Measurements from ENCODE around the gene CDH4. TPM values are rescaled to one million over a fixed set of nuclear protein-coding genes. Genes with fewer than 3 reads are reported as not detected.

CDH4 gene
- total and polyA plus RNA-seq, 7 donors: under 0.01 to 0.06 TPM; not detected in 5

DNA sequence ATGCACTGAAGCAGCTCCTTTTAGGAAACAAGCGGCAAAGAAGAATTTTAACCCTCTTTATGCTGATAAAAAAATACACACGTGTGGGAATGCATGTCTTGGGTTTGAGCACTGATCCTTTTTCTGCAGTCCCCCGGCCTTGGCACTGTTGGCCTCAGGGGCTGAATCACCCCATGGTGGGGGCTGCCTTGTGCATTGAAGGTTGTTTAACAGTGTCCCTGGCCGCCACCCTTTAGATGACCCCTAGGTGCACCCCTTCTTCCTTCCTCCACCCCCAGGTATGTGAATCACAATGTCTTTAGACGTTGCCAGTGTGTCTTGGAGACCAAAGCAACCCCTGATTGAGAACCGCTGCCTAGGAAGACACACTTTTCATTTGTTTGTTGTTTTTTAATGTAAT lies 190.7 kb downstream of the CDH4 start:
- intact Hi-C loops (cut with DNase I): no loop called here
- no peaks in the 10 kb centered on the region for H3K9me3 ChIP-seq
- H3K27me3 ChIP-seq: peaks cover 0 to 42% (median 0%) of the 10 kb centered on the region in 3 donors
- H3K27ac ChIP-seq: no peak overlapping the region
- no peak for DNase-seq
- TF ChIP-seq POLR2A (IDR thresholded peaks at IDR 0.05): no peak
- no peak for TF ChIP-seq POLR2AphosphoS5 (IDR thresholded peaks at IDR 0.05)
- no peak for TF ChIP-seq EP300 (IDR thresholded peaks at IDR 0.05)
- TF ChIP-seq CTCF (IDR thresholded peaks at IDR 0.05): no peak
- H3K4me3 ChIP-seq: no peak overlapping the region
- WGBS, 2 donors: 22 to 41% methylated on average over 6 of the region's 6 CpGs
- peaks cover 0 to 3% (median 2%) of the 10 kb centered on the region in 4 donors for H3K4me1 ChIP-seq
- no peaks in the 10 kb centered on the region for H3K36me3 ChIP-seq

DNA sequence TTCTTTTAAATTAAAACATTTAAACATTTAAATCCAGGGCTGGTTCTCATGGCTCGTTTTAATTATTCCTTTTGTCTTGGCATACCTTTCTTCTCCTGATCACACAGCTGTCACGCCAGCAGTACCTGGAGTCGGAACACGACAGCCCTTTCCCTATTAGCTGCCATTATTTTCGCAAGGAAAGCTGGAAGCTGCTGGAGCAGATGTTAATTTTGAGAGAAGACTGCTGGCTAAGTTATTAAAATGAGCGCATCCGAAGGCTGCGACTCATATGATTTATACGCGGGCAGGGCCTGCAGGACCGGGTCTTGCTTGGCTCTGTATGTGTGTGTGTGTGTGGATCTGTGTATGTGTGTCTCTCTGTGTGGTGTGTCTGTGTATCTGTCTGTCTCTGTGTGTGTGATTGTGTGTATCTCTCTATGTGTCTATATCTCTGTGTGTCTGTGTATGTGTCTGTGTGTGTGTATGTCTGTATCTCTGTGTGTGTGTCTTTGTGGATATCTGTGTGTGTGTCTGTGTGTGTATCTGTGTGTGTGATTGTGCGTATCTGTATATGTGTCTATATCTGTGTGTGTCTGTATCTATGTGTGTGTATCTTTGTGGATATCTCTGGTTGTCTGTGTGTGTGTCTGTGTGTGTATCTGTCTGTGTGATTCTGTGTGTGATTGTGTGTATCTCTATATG lies 191.5 kb downstream of the CDH4 start:
- WGBS, 2 donors: 63 to 68% methylated on average over 12 of the region's 12 CpGs
- no peak for TF ChIP-seq CTCF (IDR thresholded peaks at IDR 0.05)
- TF ChIP-seq EP300 (IDR thresholded peaks at IDR 0.05): no peak
- no peak for TF ChIP-seq POLR2AphosphoS5 (IDR thresholded peaks at IDR 0.05)
- TF ChIP-seq POLR2A (IDR thresholded peaks at IDR 0.05): no peak
- H3K4me1 ChIP-seq: no peaks in the 10 kb centered on the region
- DNase-seq: no peak
- intact Hi-C loops (cut with DNase I): no loop called here
- no peak overlapping the region for H3K4me3 ChIP-seq
- H3K27me3 ChIP-seq: peaks cover 0 to 49% (median 1%) of the 10 kb centered on the region in 3 donors
- H3K36me3 ChIP-seq: no peaks in the 10 kb centered on the region
- H3K9me3 ChIP-seq: no peaks in the 10 kb centered on the region
- no peak overlapping the region for H3K27ac ChIP-seq

DNA sequence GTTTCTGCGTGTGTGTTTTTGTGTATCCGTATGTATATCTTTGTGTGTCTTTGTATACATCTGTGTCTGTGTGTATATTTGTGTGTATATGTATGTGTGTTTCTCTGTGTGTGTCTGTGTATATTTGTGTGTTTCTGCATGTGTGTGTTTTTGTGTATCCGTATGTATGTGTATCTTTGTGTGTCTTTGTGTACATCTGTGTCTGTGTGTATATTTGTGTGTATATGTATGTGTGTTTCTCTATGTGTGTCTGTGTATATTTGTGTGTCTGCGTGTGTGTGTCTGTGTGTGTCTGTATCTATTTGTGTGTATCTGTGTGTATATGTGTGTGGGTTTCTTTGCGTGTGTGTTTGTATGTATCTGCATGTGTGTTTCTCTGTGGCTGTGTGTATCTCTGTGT lies 192.6 kb downstream of the CDH4 start:
- Histone ChIP-seq H3K4me3 (no peak overlapping the region), H3K27ac (no peak overlapping the region), H3K36me3 (no peaks in the 10 kb centered on the region), H3K4me1 (no peaks in the 10 kb centered on the region), H3K27me3 (peaks cover 0 to 49% (median 8%) of the 10 kb centered on the region in 3 donors), H3K9me3 (no peaks in the 10 kb centered on the region)
- intact Hi-C loops (cut with DNase I): no loop called here
- 87 to 88% methylated on average over 5 of the region's 5 CpGs for WGBS, 2 donors
- DNase-seq: no peak
- TF ChIP-seq EP300 (IDR thresholded peaks at IDR 0.05) (no peak), POLR2AphosphoS5 (IDR thresholded peaks at IDR 0.05) (no peak), POLR2A (IDR thresholded peaks at IDR 0.05) (no peak), CTCF (IDR thresholded peaks at IDR 0.05) (no peak)

DNA sequence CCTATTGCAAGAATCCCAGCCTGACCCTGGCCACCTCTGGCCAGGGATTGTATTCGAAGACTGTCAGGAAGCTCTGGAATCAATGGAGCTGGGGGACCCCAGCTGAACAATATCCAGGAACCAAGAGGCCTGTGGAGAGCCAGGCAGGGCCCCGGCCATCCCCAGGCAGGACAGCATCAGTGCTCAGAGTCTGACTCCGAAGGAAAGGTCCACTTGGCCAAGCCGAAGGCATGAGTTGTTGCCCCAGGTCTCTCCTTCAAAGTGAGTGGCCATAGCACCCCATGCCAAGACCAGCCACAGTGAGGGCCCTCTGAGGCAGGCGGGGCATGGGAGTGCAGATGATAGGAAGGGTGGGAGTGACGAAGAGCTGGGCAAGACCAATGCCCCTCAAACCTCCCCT lies 193.1 kb downstream of the CDH4 start:
- no peaks in the 10 kb centered on the region for H3K36me3 ChIP-seq
- 71 to 81% methylated on average over 6 of the region's 6 CpGs for WGBS, 2 donors
- no peak for TF ChIP-seq POLR2A (IDR thresholded peaks at IDR 0.05)
- no peak for TF ChIP-seq CTCF (IDR thresholded peaks at IDR 0.05)
- no peak for TF ChIP-seq POLR2AphosphoS5 (IDR thresholded peaks at IDR 0.05)
- TF ChIP-seq EP300 (IDR thresholded peaks at IDR 0.05): no peak
- peaks cover 0 to 47% (median 8%) of the 10 kb centered on the region in 3 donors for H3K27me3 ChIP-seq
- no peaks in the 10 kb centered on the region for H3K4me1 ChIP-seq
- no peak overlapping the region for H3K27ac ChIP-seq
- H3K4me3 ChIP-seq: no peak overlapping the region
- intact Hi-C loops (cut with DNase I): no loop called here
- no peak for DNase-seq
- H3K9me3 ChIP-seq: no peaks in the 10 kb centered on the region

- intact Hi-C loops (cut with DNase I): no loop called here
- Histone ChIP-seq H3K4me1 (no peaks in the 10 kb centered on the region), H3K27me3 (peaks cover 0 to 47% (median 8%) of the 10 kb centered on the region in 3 donors), H3K36me3 (no peaks in the 10 kb centered on the region), H3K9me3 (no peaks in the 10 kb centered on the region), H3K4me3 (no peak overlapping the region), H3K27ac (no peak overlapping the region)
- no peak for DNase-seq
- 91 to 93% methylated on average over 10 of the region's 10 CpGs for WGBS, 2 donors
- TF ChIP-seq CTCF (IDR thresholded peaks at IDR 0.05) (no peak), POLR2AphosphoS5 (IDR thresholded peaks at IDR 0.05) (no peak), POLR2A (IDR thresholded peaks at IDR 0.05) (no peak), EP300 (IDR thresholded peaks at IDR 0.05) (no peak)
Observed at GRCh38 chr20:61445741-61446140, 193.7 kb downstream of the CDH4 start.

All from sigmoid colon (tissue), 7 donors.